ENCODE data around the gene TTC3. TPM values are rescaled to one million over a fixed set of nuclear protein-coding genes. Genes with fewer than 3 reads are reported as not detected.

Gene TTC3
- total RNA-seq, 1 experiment from 2014 or later, result 71.5 TPM

GRCh38 chr21:37093977-37094376, 20.9 kb downstream of the TTC3 start:
- ATAC-seq, result no peak
- BruUV-seq (replicated peaks), result no TSS peak
- POLR2A ChIA-PET, result no interaction called here

More at GRCh38 chr21:37093977-37094376, 20.9 kb downstream of the TTC3 start:
- no peak for DNase-seq (ENCODE audit: low read depth, low spot score)
- H3K27ac ChIP-seq (ENCODE audit: low read depth, low read length), result no peak overlapping the region
- H3K9me3 ChIP-seq (ENCODE audit: control insufficient read depth in 1 of 2, insufficient read depth in 1 of 2, low read depth in 1 of 2, low read length in 2 of 2), result no peaks in the 10 kb centered on the region
- H3K4me1 ChIP-seq (ENCODE audit: control insufficient read depth in 1 of 2, insufficient read depth in 2 of 2, low read length in 2 of 2), result no peaks in the 10 kb centered on the region
- H3K9ac ChIP-seq (ENCODE audit: low read length), result no peak overlapping the region
- no peaks in the 10 kb centered on the region for H3K9me2 ChIP-seq (ENCODE audit: insufficient read depth)
- intact Hi-C loops (cut with micrococcal nuclease), result no loop called here
- no peak overlapping the region for H2AFZ ChIP-seq (ENCODE audit: low read depth, low read length, poor library complexity, severe bottlenecking)
- H3K4me3 ChIP-seq (replicated peaks in 1 of 2; ENCODE audit: low read depth in 1 of 2, low read length in 2 of 2), result no peak overlapping the region
- H3K79me2 ChIP-seq (ENCODE audit: insufficient read depth, low read length), result peaks cover 29% of the 10 kb centered on the region
- TF ChIP-seq EZH2phosphoT487 (IDR thresholded peaks at IDR 0.05; ENCODE audit: borderline replicate concordance) (no peak), EGR1 (IDR thresholded peaks at IDR 0.05; ENCODE audit: low read depth) (no peak), FOSL1 (IDR thresholded peaks at IDR 0.05; ENCODE audit: low read depth) (no peak), ZFX (IDR thresholded peaks at IDR 0.05) (no peak), REST (IDR thresholded peaks at IDR 0.05; ENCODE audit: low read depth) (no peak), JUND (IDR thresholded peaks at IDR 0.05) (no peak), POLR2AphosphoS5 (IDR thresholded peaks at IDR 0.05; ENCODE audit: low read depth, low read length) (no peak), EZH2 (IDR thresholded peaks at IDR 0.05) (no peak), CTCF (IDR thresholded peaks at IDR 0.05 in 2 of 3, conservative IDR thresholded peaks at IDR 0.05 in 1 of 3; ENCODE audit: borderline replicate concordance in 1 of 3, insufficient read depth in 1 of 3, low read depth in 2 of 3, low read length in 2 of 3) (no peak)
- peaks cover 17 to 24% of the 10 kb centered on the region in 2 experiments for H3K36me3 ChIP-seq (ENCODE audit: control insufficient read depth in 1 of 2, insufficient read depth in 2 of 2, low read length in 2 of 2)
- H4K20me1 ChIP-seq (ENCODE audit: insufficient read depth), result no peaks in the 10 kb centered on the region
- CTCF ChIA-PET, result no interaction called here
- RAD21 ChIA-PET (ENCODE audit: low non-redundant PET in 1 of 2, low total read pairs in 2 of 2, uncharacterized antibody in 2 of 2, unreplicated experiment in 2 of 2), result no interaction called here
- no peak overlapping the region for H3K4me2 ChIP-seq (ENCODE audit: low read length)
- no peaks in the 10 kb centered on the region for H3K27me3 ChIP-seq (ENCODE audit: insufficient read depth, low read length)

All from HCT116 (cell line).